ENCODE measurements around the gene SLC14A1.

Gene SLC14A1

DNA sequence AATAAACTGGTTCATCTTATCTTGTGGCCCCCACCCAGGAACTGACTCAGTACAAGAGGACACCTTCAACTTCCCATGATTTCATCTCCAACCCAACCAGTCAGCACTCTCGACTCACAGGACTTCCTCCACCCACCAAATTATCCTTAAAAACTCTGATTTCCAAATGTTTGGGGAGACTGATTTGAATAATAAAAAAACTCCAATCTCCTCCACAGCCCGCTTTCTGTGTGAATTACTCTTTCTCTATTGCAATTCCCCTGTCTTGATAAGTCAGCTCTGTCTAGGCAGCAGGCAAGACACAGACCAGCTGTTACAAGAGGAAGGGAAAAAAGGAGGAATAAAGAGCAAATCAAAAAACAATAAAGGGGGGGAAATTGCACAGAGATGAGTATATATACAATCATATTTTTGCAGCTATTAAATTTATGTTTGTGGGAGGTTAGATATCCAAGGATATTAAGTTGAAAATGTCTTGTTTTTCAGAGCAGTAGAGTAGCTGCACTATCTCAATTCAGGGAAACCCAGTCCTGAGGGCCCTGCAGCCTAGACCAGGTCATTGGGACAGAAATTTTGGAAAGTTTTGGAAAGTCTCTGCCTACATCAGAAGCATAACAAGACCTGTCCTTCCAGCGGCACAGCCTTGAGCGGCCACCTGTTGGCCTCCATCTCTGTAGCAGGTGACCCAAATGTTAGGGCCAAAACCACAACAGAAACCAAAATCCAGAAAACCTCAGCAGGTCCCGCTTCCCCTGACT, 68.7 kb downstream of the SLC14A1 start:
- TF ChIP-seq, protein P1, sequence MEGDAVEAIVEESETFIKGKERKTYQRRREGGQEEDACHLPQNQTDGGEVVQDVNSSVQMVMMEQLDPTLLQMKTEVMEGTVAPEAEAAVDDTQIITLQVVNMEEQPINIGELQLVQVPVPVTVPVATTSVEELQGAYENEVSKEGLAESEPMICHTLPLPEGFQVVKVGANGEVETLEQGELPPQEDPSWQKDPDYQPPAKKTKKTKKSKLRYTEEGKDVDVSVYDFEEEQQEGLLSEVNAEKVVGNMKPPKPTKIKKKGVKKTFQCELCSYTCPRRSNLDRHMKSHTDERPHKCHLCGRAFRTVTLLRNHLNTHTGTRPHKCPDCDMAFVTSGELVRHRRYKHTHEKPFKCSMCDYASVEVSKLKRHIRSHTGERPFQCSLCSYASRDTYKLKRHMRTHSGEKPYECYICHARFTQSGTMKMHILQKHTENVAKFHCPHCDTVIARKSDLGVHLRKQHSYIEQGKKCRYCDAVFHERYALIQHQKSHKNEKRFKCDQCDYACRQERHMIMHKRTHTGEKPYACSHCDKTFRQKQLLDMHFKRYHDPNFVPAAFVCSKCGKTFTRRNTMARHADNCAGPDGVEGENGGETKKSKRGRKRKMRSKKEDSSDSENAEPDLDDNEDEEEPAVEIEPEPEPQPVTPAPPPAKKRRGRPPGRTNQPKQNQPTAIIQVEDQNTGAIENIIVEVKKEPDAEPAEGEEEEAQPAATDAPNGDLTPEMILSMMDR (IDR thresholded peaks at IDR 0.05; ENCODE audit: extremely low read depth, missing control alignments): no peak
- no peak for DNase-seq (ENCODE audit: low spot score)

DNA sequence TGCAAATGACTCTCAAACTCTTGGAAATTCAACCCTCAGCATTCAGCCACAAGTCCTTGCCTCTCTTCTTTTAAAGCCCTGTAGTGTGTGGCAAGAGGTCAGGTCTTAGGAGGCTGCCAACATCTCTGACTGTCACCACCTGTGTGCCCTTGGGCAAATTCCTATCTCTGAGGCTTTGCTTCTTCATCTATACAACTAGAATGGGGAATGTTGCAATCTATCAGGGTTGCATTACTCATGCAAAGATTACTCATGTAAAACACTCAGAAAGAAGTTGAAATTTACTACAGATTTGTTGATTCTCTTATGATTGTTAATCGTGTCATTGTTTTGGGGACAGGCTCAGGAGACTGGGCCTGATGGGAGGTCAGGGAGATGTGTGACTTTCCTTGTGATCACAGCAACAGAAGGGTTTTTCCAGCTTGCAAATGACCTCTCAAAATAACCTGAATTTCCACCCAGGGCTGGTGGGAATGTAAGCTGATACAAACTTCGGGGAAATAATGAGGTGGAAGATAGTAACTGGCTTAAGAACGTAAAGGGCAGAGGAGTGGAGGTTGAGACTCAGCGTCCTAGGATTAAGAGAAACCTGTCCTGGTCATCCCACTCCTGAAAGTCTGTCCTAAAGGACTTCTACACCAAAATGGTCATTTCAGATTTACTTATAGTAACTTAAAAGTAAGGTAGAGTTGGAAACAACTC, 69.4 kb downstream of the SLC14A1 start:
- DNase-seq (ENCODE audit: low spot score): no peak
- TF ChIP-seq, protein P1 (IDR thresholded peaks at IDR 0.05; ENCODE audit: extremely low read depth, missing control alignments): no peak

DNA sequence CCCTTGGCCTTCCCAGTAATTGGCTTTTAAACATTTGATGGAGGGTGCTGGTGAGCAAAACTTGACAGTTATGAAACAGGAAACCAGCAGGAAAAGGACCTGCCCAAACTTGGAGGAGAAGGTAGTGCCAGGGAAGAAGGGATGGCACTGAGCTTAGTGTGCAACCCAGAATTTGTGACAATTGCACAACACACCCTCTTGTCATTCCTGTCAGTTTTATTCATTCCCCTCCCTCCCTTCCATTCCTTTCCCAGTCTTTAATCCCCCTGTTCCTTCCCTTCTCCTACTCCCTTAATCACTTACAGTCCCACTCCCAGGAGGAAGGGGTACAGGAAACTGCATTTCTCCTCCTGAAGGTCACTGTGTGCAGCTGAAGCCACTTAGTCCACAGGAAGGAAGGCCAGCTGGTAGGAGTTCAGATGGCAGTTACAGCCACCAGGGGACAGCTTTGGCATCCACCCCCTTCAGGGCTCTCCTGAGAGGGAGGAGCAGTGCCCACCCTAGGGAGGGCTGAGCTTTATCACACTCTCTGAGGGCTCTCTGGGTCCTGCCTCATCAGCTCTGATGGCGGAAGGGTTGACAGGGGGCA, 77.5 kb downstream of the SLC14A1 start:
- no peak for DNase-seq (ENCODE audit: low spot score)
- TF ChIP-seq, protein P1 (IDR thresholded peaks at IDR 0.05; ENCODE audit: extremely low read depth, missing control alignments): no peak

Data from GM20000 (cell line).